ENCODE results near the gene ETS2.

Gene ETS2

DNA sequence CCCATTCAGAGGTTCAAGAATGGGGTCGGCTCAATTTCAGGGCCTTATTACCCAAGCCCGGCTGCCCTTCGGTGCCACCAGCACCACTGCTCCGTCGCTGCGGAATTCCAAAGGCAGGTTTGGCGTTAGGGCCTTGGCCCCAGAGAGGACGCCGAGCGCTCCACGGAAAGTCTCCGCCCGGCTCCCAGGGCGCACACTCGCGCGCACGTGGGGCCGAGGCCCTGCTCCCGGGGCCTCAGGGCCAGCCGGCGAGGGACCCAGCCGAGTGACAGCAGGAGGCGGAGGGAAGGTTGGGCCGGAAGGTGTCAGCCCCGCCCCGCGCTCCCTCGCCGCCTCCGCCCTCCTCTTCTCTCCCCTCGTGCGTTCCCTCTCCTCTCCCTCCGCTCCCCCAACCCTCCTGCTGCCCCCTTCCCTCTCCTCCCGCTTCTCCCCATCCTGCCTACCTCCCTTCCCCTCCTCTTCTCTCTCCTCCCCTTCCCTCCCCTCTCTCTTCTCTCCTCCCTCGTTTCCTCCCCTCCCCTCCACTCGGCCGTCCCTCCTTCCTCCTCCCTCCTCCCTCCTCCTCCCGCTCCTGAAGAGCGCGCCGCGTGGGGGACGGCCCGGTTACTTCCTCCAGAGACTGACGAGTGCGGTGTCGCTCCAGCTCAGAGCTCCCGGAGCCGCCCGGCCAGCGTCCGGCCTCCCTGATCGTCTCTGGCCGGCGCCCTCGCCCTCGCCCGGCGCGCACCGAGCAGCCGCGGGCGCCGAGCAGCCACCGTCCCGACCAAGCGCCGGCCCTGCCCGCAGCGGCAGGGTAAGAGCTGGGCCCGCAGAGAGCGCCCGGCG, at the start of gene ETS2:
ETS2 (plus strand) TSS at position 602 of the 825 bp plus-strand sequence. CDS start 4,106 bp downstream, outside the sequence.
- DNase-seq, result peak; percentile 64 to 69

DNA sequence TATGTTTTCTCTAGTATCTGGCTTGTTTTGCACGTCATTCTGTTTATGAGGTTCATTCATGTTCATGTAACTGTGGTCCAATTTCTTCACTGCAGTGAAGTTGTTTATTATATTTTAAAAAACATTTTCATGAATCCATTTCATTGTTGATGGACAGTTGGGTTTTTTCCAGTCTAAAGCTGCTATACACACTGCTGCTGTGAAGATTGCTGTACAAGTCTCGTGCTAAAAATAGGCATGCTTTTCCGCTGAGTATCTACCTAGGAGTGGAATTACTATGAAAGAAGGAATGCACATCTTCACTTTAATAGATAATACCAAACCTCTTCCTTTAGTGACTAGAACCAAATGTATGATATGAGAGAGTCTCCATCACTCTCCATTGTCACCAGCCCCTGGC, 49.0 kb upstream of the ETS2 start:
- DNase-seq, result no peak

DNA sequence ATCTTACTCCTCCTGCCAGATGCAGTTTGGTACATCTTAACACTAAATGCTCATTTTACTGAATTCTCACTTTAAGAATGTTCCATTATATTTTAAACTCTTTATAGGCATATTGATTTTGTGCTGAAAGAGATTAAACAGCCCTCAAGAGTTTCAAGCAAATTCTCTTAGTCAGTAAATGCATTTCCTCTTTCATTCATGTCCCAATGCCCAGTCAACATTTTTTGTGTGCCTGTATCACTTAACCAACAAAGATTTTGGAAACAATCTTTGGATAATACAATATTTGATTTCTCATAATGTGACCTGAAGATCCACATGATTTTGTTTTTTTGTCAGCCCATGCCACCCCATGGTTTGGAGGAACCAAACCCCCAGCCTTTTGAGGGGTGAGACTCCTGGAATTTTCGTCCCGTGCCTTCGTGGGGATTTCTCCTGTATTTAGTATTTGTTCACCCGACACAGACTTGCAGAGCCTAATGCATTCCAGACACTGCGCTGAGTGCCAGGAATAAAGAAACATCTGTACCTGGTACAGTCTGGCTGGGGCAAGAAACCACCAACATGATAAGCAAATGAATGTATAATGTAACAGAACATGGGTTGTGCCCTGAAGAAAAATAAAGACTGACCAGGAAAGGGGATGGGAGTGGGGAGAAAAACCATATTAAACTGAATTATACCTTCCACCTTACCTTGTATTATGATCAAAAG, 47.1 kb upstream of the ETS2 start:
- no peak for DNase-seq

DNA sequence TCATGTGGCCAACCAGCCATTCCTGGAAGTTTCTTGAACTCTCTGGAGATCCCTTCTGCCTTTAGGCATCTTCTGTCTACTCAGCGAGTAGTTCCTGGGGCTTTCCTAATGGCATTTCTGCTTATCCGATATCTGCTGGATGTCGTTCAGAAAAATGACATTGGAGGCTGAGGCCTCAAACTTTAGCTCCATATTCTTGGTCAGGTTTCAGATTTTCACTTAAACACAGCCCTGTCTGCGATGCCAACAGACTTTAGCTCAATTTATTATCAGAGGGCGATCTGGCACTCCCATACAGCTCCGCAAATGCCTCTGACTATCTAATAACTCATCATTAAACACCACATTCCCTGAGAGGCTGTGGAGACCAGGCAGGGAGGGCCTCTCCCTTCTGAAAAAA, 46.3 kb upstream of the ETS2 start:
- no peak for DNase-seq

DNA sequence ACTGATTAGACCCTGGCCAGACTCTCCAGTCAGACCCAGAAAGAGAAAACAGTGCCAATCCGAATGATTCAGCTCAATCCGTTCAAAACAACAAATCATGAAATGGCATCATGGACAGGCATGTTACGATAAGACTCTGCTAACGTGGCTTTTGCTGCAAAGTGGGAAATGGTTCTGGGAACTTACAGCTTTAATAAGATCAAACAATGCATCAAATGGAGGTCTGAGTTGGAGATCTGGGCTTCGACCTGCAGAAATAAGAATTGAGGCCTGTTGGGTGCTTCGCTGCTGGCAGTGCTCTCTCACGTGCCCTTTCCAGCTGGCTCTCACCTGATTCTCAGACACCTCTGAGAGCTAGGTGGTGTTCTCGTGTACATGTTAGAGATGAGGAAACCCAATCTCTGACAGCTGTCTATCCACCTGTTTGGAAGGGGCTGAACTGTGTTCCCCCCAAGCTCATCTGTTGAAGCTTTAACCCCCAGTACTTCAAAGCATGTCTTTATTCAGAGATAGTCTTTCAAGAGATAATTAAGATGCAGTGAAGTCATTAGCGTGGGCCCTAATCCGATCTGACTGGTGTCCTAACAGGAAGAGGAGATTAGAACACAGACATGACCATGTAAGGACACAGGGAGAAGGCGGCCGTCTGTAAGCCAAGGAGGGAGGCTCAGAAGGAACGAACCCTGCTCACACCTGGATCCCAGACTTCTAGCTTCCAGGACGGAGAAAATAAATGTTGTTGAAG, 45.5 kb upstream of the ETS2 start:
- DNase-seq, result no peak

DNA sequence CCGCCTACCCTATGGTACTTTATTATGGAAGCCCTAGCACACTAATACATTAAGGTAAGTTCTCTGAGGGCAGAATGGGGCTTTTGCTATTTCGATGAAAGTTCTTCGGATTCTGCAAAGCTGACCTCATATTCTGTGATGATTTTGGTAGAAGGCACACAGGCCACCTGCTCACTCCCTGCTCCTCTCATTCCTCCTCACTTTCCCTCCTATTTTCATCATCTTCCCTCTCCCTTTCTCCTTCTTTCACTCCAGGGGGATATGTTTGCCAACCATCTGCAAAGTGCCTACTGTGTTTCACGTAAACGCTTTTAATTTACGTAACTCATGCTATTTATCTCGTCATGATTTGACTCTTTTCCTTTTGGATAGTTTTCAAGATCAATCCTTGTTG, 45.0 kb upstream of the ETS2 start:
- DNase-seq, result no peak

DNA sequence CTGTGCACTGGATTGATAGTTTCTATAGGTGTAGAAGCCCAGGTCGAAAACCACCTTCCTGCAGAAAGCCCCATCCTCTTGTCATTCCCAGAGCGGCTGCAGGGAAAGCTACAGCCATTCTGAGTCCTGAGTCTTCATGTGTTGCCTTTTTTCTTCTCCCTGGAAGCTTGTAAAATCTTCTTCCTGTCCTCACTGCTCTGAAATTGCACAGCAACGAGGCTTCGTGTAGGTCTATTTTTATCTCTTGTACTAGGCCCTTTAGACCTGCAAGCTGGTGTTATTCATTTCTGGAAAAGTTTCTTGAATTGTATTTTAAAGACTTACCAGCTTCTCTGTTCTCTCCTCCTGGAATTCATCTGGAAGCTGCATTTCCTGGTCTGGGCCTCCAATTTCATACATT, 44.2 kb upstream of the ETS2 start:
- peak in 1 of 2 donors; percentile 17 for DNase-seq

DNA sequence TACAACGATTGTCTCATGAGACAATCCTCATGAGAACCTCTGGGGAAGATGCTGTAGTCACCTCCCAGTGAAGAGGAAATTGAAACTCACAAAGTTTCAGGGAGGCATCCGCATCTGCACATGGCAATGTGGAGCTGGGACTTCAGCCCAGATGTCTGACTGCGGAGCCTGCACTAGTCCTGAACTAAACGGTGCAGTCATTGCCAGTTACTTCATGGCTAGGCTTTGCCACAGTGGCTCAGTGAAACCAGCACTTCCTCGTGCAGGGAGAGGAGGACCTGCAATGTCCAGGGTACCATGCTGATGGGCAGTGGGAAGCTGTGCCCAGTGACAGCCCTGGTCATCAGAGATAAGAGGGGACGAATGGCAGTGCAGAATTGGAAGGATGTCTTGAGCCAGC, 40.7 kb upstream of the ETS2 start:
- no peak for DNase-seq

DNA sequence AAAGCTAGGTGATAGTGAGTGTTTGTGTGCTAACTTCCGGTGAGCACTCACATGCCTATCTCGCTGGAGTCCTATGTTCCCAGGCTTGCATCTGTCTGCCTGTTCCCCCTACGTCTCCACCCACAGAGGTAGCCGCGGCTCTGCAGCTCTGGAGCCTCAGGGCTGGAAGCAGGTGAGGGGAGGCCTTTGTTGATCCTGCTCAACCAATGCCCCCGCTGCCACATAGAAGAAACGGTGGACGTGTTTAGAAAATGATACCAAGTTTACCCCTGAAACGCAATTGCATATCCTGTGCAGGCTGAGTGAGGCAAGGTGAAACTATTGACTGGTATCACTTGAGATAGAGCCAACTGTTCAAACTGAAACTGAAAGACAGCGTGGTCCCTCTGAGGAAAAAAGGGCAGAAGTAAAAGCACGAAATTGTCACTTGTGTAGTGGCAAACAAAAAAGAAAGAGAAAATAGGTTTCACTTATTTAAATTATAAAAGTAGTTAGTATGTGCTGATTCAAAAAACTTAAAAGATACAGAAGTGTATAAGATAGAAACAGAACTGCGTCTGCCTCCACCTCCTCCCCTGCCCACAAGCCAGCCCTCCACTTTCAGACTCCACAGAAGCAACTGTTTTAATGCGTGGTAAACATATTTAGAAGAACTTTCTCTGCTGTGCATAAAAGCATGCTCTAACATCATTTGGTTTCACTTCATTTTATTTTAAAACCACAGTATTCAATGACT, 38.6 kb upstream of the ETS2 start:
- DNase-seq, result peak in 1 of 2 donors; percentile 18

DNA sequence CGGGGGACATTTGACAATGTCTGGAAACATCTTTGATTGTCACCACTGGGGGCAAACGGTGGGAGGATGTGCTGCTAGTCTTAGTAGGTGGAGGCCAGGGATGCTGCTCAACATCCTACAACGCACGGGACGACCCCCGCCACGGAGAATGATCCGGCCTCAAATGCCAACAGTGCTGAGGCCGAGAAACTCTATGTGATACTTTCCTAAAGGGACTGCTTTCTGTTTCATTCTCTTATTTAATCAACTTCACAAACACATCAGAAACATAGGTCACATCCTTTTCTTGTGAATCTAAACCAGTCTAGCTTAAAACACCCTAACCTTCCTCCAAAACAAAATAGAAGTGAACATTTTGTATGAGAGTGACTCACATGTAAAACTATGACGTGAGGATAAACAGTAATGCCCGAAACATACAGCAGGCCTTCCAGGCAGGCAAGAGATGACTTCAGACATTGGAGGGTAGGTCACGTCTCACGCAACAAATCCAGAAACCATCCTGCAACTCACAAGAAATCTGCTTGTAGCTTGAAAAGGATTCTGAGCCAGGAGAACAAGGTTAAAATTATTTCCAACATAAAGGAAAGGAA, 37.2 kb upstream of the ETS2 start:
- no peak for DNase-seq

DNA sequence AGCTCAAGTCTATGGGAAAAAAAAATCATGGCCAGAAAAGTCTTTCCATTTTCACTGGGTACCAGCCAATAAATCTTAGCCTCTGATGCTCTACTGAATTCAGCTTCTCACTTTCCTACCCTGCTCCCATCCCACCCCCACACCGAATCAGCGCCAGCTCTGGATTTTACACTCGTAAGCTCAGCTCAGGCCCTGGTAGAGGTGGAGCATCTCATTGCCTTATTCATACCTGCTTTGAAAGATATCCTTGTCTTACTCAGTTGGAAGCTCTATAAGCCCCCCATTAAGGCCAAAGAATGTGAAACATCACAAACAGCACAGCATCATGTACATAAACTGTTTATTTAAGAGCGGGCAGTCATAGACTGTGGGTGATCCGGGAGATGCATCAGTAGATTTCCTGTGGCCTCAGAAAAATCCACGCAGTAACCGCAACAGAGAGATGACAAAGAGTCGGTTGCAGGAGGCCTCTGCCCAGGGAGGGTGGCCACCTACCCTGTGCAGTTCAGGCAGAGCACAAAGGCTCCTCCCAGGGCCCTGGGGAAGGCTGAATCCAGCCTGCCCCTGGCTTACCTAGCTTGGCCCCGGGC, 36.4 kb upstream of the ETS2 start:
- DNase-seq, result no peak

DNA sequence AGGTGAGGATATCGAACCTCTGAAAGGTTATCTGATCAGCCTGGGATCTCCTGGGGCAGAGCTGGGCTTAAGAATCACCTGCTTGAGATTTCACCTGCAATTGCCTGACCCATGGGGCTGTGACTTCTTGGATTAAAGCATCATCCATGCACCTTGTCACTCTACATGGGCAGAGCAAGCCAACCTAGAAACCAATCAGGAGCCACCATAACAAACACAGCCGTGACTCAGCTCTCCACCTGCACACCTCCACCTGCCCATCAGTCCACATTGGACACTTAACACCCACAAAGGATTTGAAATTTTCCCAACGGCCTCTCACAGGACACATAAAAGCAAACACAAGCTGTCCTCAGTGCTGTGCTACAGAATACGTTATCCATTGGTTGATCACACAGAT, 35.1 kb upstream of the ETS2 start:
- no peak for DNase-seq

DNA sequence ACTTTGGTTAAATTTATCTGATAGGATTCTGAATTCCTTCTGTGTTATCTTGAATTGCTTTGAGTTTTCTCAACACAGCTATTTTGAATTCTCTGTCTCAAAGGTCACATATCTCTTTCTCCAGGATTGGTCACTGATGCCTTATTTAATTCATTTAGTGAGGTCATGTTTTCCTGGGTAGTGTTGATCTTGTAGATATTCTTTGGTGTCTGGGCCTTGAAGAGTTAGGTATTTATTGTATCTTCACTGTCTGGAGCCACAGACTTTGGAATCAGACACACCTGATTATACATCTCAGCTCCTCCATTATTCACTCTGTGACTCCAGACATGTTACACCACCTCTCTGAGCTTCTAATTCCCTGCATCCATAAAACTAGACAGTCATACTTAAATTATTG, 34.2 kb upstream of the ETS2 start:
- no peak for DNase-seq

DNA sequence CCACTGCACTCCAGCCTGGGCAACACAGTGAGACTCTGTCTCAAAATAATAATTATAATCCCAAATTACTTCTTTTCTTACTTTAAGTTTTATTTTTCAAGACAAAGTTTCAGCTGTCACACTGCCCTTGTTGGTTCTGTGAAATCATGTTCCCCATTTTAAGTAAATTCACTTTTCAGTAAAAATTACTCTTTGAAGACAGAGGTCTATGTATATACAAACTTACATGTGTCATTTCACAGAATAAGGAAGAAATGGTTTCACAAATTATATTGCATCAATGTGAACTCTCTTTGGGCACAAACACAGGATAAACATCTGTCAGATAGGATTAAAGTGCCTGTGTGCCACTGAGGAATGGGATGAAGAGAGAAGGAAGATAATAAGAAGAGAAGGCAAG, 33.1 kb upstream of the ETS2 start:
- no peak for DNase-seq

DNA sequence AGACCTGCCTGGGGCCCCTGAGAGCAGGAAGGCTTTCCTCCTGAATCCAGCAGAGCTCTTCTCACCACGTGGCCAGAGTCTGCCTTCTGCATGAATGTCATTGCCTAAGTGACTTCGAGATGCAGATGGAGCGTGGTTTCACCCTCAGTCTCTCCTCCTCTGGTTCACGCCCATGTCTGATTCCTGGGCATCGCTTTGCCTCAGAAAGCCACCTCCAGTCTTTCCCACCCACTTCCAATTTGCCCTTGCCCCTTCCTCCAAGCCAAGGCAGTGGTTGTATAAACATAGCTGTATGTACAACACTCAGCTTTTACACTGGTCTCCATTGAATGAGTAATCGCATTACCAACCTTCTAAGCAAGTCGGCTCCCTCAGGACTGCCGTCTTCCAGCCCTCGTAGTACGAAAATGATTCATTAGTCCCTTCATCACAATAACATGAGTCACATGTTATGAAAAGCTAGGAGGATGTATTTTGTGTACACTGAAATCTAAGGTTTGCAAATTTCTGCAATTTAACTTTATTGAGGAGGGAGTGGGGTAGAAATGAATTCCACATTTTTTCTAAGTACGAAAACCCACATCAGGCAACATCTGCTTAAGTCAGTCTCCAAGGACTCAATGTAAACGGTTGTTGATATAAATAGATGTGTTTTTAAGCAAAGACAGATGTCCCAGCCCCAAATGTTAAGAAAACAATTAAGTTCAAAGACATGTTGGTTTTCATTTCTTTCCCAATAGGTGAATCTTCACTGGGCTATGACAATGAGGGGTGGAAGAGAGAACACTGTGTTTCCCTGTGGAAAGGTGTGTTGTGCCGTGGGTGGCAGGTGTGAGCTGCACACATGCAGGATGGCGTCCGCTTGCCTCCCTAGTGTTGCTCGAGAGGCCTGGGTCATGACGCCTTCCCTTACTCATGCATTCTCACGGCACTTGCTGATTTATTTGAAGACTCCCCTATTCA, 32.3 kb upstream of the ETS2 start:
- no peak for DNase-seq

DNA sequence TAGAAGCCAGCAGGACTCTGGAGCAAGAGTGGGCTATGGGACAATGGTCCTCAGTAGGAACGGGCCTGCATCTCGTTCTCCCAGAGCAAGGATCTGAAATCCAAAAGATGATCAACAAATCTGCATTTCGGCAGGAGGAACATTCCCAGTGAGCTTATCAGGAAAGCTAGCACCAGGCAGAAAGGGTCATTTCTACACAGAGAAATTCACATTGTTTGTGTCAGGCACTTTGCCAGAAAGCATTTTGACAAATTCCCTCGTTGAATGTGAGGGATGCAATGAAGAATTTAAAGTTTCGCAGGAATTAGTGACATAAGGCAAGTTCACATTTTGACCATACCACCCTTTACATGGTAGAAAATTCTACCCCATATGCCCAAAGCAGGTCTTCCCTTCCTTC, 31.6 kb upstream of the ETS2 start:
- DNase-seq, result no peak

DNA sequence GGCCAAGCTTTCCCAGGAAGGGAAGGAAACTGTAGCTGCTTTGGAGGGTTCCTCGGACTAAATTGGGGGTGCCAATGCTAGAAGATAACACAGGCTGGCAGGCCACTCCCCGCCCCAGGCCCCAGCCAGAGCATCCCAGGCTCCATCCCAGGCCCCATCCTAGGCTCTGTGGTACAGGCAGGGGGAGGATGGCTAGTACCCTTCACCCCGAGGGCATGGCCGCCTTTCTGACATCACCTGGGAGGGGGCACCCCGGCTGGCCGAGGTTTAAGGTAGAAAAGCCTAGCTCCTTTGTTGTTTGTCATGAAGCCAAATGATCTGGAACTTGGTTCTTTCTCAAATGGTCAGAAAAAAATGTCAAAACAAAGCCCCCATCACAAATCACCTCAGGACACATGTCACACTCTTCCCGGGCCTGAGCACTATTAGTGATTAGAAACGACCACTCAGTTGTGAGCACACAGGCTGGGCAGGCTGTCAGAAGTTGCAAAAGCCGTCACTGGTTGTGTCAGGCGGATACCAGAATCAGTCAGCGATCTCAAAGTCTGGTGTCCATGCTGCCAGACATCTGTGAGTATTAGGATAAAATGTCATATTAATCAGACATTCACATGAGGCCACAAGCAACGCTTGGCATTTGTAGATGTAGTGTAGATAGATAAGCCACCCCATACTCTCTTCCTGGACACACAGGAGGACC, 31.0 kb upstream of the ETS2 start:
- no peak for DNase-seq

DNA sequence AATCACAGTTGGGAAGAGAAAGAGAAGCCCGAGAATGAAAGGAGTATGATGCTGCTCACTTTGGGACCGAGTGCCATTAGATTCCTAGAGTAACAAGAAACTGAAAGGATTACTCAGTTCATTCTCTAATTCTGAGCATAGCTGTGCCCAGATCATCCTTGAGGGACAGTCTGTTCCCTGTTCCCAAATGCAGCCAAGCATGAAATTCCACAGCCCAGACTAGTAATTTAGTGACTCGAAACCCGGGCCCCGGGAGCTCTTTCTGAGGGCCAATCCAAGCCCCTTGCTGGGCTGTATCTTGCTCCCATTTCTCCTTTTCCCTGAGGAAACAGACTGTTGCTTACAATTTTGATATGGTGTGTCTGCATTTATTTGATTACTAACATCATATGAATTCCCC, 30.0 kb upstream of the ETS2 start:
- no peak for DNase-seq

DNA sequence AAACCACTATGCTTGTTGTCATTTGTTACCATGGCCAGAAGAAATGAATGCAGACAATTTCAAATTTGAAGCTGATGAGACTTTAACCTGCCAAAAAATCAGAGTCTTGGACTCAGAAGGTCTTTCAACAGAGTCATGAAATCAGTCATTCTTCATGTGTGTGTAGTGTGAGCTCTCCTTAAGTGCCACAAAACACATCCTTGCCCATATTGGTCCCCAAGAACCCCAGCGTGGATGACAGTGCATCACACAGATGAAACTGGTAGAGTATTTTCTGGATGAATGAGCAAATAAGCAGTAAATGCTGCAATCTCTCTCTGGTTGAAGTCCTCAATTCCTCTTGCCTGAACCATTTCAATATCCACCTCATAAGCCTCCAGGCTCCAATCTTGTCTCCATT, 28.7 kb upstream of the ETS2 start:
- no peak for DNase-seq

DNA sequence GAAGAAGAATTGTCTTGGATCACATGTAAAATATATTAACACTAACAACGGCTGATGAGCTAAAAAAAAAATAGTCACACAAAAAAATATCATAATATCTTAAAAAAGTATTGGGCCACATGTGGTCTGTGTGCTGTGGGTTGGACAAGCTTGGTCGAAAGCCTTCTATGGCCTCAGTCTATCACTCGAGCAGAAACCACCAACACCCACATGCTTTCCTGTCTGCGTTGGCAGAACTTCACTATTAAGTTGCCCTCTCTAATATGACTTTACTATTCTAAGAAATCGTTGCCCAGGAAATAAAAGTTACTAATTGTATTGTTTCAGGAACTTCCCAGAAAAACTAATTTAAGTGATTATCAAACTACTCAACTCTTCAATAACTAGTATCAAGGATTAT, 28.2 kb upstream of the ETS2 start:
- DNase-seq, result no peak
